Kidney epithelial cell (primary cell): ENCODE measurements around the gene OR10V1. TPM values are rescaled to one million over a fixed set of nuclear protein-coding genes. Genes with fewer than 3 reads are reported as not detected.
A peak's percentile ranks its signal among the peaks of the same experiment; 100 is the strongest.

ENCODE experiments used
- DNase-seq: peaks from one replicate; pipeline ENCODE4 v3.0.0-alpha.2; 2010; ENCODE audit warnings: low read depth
- H3K27me3 ChIP-seq: 2 replicates; pipeline ENCODE4 v1.6.0; 2011; ENCODE audit warnings: low read length; ENCODE audit not compliant: control insufficient read depth, insufficient read depth
- H3K36me3 ChIP-seq: 2 replicates; pipeline ENCODE4 v1.5.1; 2011; ENCODE audit warnings: low read length; ENCODE audit not compliant: control insufficient read depth, insufficient read depth
- H3K4me3 ChIP-seq: 2 replicates; pipeline ENCODE4 v1.5.1; 2011; ENCODE audit warnings: low read depth, mild to moderate bottlenecking, control low read depth, low read length
- total RNA-seq: library from RNA; depleted of rRNA; stranded (reverse); fragments of >200 nt; gene quantifications from 2 replicates; pipeline ENCODE4 v1.2.3, GENCODE V29; 2015
- TF ChIP-seq, protein P1 (sequence below): IDR thresholded peaks from 2 replicates; pipeline ENCODE4 v1.5.1; 2011; ENCODE audit warnings: mild to moderate bottlenecking, moderate library complexity, low read length, control low read depth, inconsistent platforms; ENCODE audit not compliant: insufficient read depth, poor library complexity, severe bottlenecking

OR10V1 gene, protein sequence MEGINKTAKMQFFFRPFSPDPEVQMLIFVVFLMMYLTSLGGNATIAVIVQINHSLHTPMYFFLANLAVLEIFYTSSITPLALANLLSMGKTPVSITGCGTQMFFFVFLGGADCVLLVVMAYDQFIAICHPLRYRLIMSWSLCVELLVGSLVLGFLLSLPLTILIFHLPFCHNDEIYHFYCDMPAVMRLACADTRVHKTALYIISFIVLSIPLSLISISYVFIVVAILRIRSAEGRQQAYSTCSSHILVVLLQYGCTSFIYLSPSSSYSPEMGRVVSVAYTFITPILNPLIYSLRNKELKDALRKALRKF
- not detected in 2 replicates for total RNA-seq

DNA sequence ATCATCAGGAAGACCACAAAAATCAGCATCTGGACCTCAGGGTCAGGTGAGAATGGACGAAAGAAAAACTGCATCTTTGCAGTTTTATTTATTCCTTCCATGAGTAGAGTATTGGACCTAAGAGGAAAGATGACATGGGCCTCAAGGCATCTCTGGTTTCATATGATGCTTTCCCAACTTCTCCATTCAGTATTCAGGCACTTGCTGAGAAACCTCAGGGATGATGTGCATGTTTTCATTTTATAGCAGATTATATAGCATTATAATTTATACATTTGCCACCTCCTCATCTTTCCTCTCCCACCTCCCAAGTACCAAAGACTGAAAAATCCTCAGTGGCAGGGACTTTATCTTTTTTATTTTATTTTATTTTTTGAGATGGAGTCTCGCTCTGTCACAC, at the start of gene OR10V1:
Gene OR10V1 (minus strand): TSS at position 101 of the 400 bp plus-strand sequence. CDS start 0 bp downstream, at position 101.
- H3K27me3 ChIP-seq: no peaks in the 10 kb centered on the region

DNA sequence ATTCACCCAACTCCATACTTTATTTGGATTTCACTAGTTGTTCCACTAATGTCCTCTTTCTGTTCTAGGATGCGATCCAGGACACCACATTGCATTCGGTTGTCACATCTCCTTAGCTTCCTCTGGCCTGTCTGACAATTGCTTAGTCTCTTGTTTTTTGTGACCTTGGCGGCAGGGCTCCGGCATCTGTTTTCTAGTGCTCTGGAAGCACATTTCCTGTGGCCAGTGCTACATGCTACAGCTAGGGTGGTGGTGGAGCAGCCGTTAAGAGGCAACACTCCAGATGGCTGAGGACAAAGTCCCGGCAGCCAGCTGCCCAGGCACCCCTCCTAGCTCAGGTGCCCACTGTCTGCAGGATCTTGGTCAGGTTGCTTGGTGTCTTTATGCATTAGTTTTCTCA, 48.3 kb upstream of the OR10V1 start:
- Histone ChIP-seq H3K36me3 (peaks cover 1% of the 10 kb centered on the region), H3K27me3 (no peaks in the 10 kb centered on the region), H3K4me3 (no peak overlapping the region)
- TF ChIP-seq, protein P1, sequence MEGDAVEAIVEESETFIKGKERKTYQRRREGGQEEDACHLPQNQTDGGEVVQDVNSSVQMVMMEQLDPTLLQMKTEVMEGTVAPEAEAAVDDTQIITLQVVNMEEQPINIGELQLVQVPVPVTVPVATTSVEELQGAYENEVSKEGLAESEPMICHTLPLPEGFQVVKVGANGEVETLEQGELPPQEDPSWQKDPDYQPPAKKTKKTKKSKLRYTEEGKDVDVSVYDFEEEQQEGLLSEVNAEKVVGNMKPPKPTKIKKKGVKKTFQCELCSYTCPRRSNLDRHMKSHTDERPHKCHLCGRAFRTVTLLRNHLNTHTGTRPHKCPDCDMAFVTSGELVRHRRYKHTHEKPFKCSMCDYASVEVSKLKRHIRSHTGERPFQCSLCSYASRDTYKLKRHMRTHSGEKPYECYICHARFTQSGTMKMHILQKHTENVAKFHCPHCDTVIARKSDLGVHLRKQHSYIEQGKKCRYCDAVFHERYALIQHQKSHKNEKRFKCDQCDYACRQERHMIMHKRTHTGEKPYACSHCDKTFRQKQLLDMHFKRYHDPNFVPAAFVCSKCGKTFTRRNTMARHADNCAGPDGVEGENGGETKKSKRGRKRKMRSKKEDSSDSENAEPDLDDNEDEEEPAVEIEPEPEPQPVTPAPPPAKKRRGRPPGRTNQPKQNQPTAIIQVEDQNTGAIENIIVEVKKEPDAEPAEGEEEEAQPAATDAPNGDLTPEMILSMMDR: no peak
- no peak for DNase-seq

More for the DNA sequence above, at the start of gene OR10V1:
- H3K4me3 ChIP-seq: no peak within 1 kb of the TSS
- no peaks in the 10 kb centered on the region for H3K36me3 ChIP-seq
- no peak for DNase-seq
- TF ChIP-seq, protein P1: no peak

DNA sequence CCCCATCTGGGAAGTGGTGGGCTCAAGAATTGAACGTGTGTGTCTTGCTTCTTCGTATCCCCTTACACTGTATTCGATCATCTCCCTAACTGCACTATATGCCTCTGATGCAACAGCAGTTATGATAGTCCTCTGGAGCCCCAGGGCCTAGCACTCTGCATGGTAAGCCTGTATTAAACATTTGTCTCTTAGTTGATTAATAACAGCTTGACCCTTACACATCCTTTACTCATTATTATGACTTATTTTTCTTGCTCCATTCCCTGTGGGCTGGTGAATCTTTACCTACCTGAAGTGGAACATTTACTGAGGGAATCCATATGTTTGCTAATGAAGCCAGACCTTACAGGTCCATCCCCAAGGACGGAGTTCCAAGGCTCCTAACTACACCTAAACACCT, 47.1 kb upstream of the OR10V1 start:
- TF ChIP-seq, protein P1: no peak
- H3K36me3 ChIP-seq: peaks cover 1% of the 10 kb centered on the region
- H3K27me3 ChIP-seq: no peaks in the 10 kb centered on the region
- no peak overlapping the region for H3K4me3 ChIP-seq
- DNase-seq: no peak

DNA sequence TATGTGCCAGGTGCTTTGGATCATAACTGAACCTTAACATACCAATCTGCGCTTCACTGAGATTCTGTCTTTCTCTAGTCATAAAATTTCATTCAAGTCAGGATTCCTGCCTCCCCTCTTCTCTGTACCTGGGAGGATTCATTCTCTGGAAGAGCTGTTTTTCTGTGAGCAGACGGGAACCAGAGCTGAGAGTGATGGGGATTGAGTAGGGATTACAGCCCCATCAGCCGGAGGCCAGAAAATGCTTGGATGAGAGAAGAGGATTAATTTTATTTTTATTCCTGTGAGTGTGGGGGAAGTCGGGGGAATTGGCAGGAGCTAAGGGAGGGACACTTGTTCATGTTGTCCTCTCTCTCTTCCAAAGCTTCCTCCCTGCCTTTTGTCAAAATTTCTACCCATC, 46.3 kb upstream of the OR10V1 start:
- DNase-seq: no peak
- TF ChIP-seq, protein P1: no peak
- H3K36me3 ChIP-seq: peaks cover 1% of the 10 kb centered on the region
- no peak overlapping the region for H3K4me3 ChIP-seq
- H3K27me3 ChIP-seq: no peaks in the 10 kb centered on the region

DNA sequence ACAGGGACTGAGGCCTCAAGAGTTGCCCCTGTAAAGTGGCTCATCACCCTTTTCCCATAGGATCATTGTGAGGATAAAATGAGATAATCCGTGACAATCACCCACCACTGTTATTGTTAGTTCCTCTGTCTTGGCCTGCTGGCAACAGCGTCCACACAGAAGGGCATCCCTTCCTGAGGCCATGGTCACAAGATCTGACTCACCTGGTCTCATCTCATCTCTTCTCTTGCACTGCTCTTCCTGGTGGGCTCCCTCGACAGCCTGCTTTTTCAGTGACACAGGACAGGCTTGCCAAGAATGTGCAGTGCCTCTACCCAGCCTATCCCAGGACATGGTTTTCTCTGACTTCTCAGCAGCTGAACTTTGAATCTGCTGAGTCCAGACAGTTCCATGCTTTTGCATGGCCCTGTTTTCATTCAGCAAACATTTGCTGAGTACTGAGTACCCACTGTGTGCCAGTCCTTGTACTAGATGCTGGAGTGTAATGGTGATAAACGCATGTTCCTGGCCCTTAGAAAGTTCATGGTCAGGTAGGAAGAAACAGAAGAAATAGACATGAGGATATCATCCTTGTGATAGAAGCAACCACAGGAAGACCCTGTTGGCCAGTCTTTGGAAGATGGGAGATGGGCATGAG, 44.9 kb upstream of the OR10V1 start:
- no peak for DNase-seq
- Histone ChIP-seq H3K27me3 (no peaks in the 10 kb centered on the region), H3K36me3 (peaks cover 1% of the 10 kb centered on the region), H3K4me3 (no peak overlapping the region)
- TF ChIP-seq, protein P1: no peak

DNA sequence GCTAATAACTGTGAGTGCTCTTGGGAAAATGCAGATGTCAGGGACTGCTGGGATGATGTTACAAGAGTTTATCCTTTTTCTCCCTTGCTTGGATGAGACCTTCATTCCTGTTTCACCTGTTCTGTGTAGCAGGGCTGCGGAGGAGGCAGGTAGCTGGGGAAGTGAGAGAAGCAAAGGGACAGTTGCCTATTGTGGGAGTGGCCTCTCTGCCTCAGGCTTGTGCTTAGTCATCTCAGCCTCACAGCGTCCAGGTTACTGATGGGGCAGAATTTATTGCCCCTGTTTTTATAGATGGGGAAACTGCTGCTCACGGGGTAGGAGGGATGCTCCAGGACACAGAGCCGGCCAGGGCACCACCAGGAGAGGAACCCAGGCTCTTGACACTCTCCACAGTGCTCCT, 43.2 kb upstream of the OR10V1 start:
- TF ChIP-seq, protein P1: no peak
- no peak for DNase-seq
- Histone ChIP-seq H3K4me3 (peak overlapping the region; percentile 81), H3K36me3 (peaks cover 1% of the 10 kb centered on the region), H3K27me3 (no peaks in the 10 kb centered on the region)
